Prostate gland (tissue), 2 donors: ENCODE measurements around the gene CTTNBP2NL. TPM values are rescaled to one million over a fixed set of nuclear protein-coding genes. Genes with fewer than 3 reads are reported as not detected.

Experiments used
- DNase-seq: peaks from one replicate; pipeline ENCODE4 v3.0.0-alpha.2; 2019; ENCODE audit warnings: low spot score
- H3K27ac ChIP-seq, 2 donors: fragments of 200-600 bp; sonication (generic); 2 replicates each; pipeline ENCODE4 v1.5.1; 2017 to 2019
- H3K27me3 ChIP-seq: fragments of 200-600 bp; sonication (generic); replicated peaks from 2 replicates; pipeline ENCODE4 v1.5.1; 2019; ENCODE audit not compliant: insufficient read depth
- H3K36me3 ChIP-seq, 2 donors: fragments of 200-600 bp; sonication (generic); 1 replicate in 1 of 2; 2 replicates in 1 of 2; pipeline versions ENCODE4 v1.5.1 to v1.8.1; 2017 to 2019
- H3K4me1 ChIP-seq: fragments of 200-600 bp; sonication (generic); replicated peaks from 2 replicates; pipeline ENCODE4 v1.5.1; 2019
- H3K4me3 ChIP-seq, 2 donors: fragments of 200-600 bp; sonication (generic); 2 replicates each; pipeline ENCODE4 v1.5.1; 2017 to 2019
- H3K9me3 ChIP-seq: fragments of 200-600 bp; sonication (generic); 2 replicates; pipeline ENCODE4 v1.5.1; 2017
- POLR2A ChIP-seq: fragments of 450-650 bp; IDR thresholded peaks from one replicate; pipeline ENCODE4 v1.6.1; 2016; ENCODE audit warnings: antibody characterized with exemption, mild to moderate bottlenecking
- POLR2AphosphoS5 ChIP-seq: sonication (generic); formaldehyde crosslinking; IDR thresholded peaks from one replicate; pipeline ENCODE4 v1.6.1; 2017; ENCODE audit warnings: antibody characterized with exemption
- WGBS: methylation state at CpG from one replicate; pipeline ENCODE4 v1.1.5; 2018; 5-methylcytosine and 5-hydroxymethylcytosine counted together
- intact Hi-C: fragments of 100-400 bp; cut with DNase I; formaldehyde crosslinking; loops from one replicate; pipeline ENCODE4 v1.14.2; 2022
- total RNA-seq, 2 donors: library from RNA; depleted of rRNA; stranded (reverse); fragments of >200 nt; gene quantifications; one replicate each; pipeline ENCODE4 v1.1.0, GENCODE V29; 2016
- TF ChIP-seq, protein P1 (sequence below), 4 experiments: fragments of 200-600 bp in 2 of 4; fragments of 450-650 bp in 2 of 4; sonication (generic) in 2 of 4; IDR thresholded peaks; 1 replicate in 3 of 4; 2 replicates in 1 of 4; pipeline ENCODE4 v1.5.1; 2016 to 2019; ENCODE audit warnings: antibody characterized with exemption in 4 of 4, mild to moderate bottlenecking in 2 of 4, moderate library complexity in 2 of 4

The CTTNBP2NL gene
- total RNA-seq, 2 donors from 2014 or later: 10.6 to 15.2 TPM

DNA sequence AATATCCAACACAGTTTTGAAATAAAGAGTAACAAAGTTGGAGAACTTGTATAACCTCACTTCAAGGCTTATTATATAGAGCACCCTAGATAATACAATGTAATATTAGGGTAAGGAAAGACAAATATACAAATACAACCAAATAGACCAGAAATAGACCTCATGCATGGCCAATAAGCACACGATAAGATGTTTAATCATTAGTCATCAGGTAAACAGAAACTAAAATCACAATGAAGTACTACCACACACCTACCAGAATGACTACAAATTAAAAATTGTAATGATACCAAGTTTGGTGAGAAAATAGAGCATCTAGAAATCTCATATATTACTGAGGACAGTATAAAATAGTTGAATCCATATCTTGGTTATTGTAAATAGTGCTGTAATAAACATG is 20.3 kb upstream of the CTTNBP2NL start:
- TF ChIP-seq, protein P1, sequence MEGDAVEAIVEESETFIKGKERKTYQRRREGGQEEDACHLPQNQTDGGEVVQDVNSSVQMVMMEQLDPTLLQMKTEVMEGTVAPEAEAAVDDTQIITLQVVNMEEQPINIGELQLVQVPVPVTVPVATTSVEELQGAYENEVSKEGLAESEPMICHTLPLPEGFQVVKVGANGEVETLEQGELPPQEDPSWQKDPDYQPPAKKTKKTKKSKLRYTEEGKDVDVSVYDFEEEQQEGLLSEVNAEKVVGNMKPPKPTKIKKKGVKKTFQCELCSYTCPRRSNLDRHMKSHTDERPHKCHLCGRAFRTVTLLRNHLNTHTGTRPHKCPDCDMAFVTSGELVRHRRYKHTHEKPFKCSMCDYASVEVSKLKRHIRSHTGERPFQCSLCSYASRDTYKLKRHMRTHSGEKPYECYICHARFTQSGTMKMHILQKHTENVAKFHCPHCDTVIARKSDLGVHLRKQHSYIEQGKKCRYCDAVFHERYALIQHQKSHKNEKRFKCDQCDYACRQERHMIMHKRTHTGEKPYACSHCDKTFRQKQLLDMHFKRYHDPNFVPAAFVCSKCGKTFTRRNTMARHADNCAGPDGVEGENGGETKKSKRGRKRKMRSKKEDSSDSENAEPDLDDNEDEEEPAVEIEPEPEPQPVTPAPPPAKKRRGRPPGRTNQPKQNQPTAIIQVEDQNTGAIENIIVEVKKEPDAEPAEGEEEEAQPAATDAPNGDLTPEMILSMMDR (IDR thresholded peaks at IDR 0.05): no peak
- H3K4me3 ChIP-seq: no peak overlapping the region
- WGBS: 34% methylated on average over 1 of the region's 1 CpG
- no peaks in the 10 kb centered on the region for H3K4me1 ChIP-seq
- intact Hi-C loops: no loop called here
- no peak for DNase-seq
- no peaks in the 10 kb centered on the region for H3K36me3 ChIP-seq
- H3K9me3 ChIP-seq: no peaks in the 10 kb centered on the region
- H3K27ac ChIP-seq: no peak overlapping the region
- H3K27me3 ChIP-seq: no peaks in the 10 kb centered on the region

DNA sequence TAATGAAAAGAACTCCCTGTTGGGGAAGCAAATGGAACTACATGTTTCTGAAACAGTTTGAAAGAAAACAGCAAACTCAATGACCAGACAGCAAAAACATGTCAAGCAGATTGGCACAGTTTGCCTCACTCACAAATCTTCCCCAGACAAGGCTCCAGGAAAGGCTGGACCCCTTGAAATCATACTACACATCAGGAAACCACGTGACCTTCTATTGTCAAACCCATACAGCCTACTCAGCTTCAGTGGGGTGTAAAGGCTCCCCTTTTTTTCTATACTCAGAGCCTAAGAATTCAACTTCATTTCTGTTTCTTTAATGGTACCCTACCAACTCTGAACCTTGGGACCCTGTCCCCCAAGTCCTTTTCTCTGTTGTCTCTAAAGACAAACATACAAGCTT is 15.7 kb upstream of the CTTNBP2NL start:
- intact Hi-C loops: no loop called here
- Histone ChIP-seq H3K36me3 (no peaks in the 10 kb centered on the region), H3K4me1 (no peaks in the 10 kb centered on the region), H3K27me3 (no peaks in the 10 kb centered on the region), H3K27ac (no peak overlapping the region), H3K9me3 (no peaks in the 10 kb centered on the region), H3K4me3 (no peak overlapping the region)
- no peak for DNase-seq
- WGBS: 60% methylated on average over 1 of the region's 1 CpG
- no peak for TF ChIP-seq POLR2AphosphoS5
- TF ChIP-seq, protein P1 (IDR thresholded peaks at IDR 0.05): no peak
- TF ChIP-seq POLR2A: no peak

DNA sequence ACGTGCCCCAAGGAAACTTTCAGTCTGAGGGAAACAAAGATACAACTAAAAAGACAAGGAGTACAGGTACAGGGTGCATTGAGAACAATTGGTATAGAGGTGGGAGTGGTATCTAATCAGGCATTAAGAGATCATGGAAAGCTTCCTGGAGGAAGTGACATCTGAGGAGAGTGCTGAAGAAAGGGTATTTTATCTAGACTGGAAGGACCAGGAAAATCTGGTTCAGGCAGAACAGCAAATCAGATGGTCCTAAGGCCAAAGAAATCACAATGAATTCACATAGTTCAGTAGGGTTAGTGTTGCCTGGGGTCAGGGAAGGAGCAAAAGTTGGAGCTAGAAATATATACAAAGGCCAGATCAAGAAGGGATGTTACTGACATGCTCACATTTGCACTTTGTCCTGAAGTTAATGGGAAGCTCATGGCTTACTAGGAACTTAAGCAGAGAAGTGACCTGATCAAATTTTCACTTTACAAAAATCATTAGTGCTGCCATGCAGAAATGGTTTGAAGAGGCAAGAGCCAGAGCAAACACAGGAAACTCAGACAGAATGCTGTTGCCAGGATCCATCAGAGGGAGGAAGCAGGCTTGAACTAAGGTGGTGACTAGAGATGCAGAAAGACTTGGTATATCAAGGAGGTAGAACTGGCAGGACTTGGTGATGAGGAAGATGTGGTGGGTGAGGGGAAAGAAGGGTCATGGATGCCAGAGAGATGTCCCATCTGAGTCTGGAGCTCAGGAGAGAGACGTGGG is 14.5 kb upstream of the CTTNBP2NL start:
- Histone ChIP-seq H3K27me3 (no peaks in the 10 kb centered on the region), H3K27ac (no peak overlapping the region), H3K36me3 (no peaks in the 10 kb centered on the region), H3K4me3 (no peak overlapping the region), H3K9me3 (no peaks in the 10 kb centered on the region), H3K4me1 (no peaks in the 10 kb centered on the region)
- TF ChIP-seq POLR2AphosphoS5: no peak
- TF ChIP-seq, protein P1 (IDR thresholded peaks at IDR 0.05): no peak
- TF ChIP-seq POLR2A: no peak
- intact Hi-C loops: no loop called here
- DNase-seq: no peak
- 81% methylated on average over 2 of the region's 2 CpGs for WGBS

DNA sequence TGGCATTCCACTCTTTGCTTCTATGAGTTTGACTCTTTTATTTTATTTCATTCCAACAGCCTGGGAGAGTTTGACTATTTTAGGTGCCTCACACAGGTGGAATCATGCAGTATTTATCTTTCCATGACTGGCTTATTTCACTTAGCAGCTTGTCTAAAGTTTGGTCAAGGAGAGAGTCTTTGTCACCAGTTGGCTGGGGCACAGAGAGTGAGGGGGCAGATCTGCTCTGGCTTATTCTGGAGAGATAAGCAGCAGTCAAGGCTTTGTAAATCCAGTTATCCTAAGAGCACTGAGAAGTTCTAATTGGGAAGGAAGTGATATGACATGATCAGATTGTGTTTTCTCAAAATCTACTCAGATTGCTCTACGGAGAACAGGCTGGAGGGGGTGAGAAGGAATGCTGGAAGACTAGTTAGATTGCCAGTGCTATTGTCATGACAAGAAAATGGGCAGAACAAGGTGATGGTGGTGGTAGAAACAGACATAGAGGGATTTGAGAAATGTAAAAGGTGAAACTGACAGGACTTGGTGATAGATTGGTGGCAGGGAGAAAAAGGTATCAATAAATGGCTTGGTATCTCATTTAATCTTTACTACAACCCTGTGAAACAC is 12.1 kb upstream of the CTTNBP2NL start:
- Histone ChIP-seq H3K9me3 (no peaks in the 10 kb centered on the region), H3K36me3 (no peaks in the 10 kb centered on the region), H3K27me3 (no peaks in the 10 kb centered on the region), H3K27ac (no peak overlapping the region), H3K4me3 (no peak overlapping the region), H3K4me1 (no peaks in the 10 kb centered on the region)
- intact Hi-C loops: no loop called here
- 26% methylated on average over 1 of the region's 1 CpG for WGBS
- no peak for DNase-seq
- TF ChIP-seq, protein P1 (IDR thresholded peaks at IDR 0.05): no peak
